HEK293T (cell line): Measurements from ENCODE around the gene NRP2.

Experiments used
- ELF4 ChIP-seq: fragments of 450-650 bp; IDR thresholded peaks from 2 replicates; pipeline ENCODE4 v1.6.1; 2017; ENCODE audit warnings: antibody characterized with exemption
- FOXA1 ChIP-seq: fragments of 450-650 bp; IDR thresholded peaks from 2 replicates; pipeline ENCODE4 v1.6.1; 2016; ENCODE audit warnings: mild to moderate bottlenecking

GRCh38 chr2:205633994-205634393 lies 48.3 kb upstream of the NRP2 start:
- no peak for TF ChIP-seq FOXA1
- TF ChIP-seq ELF4, result no peak
